Activated CD4-positive, alpha-beta T cell treated with anti-CD3 and anti-CD28 coated beads, Interleukin-2, amount 50 U/mL, for 48 hours (primary cell): Measurements from ENCODE around the gene TRIM39.

ENCODE experiments used
- DNase-seq, 2 experiments: peaks; one replicate each; pipeline ENCODE4 v3.0.0-alpha.2; 2020

TRIM39 gene

DNA sequence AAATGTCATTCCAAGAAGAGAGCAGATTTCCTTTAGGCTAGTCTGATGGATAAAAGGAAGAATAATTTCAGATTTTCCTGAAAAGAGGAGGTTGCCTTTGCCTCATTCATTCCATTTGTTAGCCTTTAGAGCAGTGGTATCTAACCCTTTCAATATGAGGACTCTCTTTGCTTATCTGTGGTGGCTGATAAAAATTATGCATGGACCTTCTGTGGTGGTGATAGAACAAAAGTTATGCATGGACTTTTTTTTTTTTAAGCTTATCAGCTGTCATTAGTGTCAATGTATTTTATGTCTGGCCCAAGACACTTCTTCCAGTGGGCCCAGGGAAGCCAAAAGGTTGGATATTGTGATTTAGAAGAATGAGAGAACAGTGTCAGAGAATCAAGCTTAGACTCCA lies 1.7 kb downstream of the TRIM39 start:
- DNase-seq, result no peak

DNA sequence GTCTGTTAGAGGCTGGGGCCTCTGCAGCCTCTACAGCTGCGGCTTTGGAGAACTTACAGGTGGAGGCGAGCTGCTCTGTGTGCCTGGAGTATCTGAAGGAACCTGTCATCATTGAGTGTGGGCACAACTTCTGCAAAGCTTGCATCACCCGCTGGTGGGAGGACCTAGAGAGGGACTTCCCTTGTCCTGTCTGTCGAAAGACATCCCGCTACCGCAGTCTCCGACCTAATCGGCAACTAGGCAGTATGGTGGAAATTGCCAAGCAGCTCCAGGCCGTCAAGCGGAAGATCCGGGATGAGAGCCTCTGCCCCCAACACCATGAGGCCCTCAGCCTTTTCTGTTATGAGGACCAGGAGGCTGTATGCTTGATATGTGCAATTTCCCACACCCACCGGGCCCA lies 2.6 kb downstream of the TRIM39 start:
- DNase-seq, result no peak

DNA sequence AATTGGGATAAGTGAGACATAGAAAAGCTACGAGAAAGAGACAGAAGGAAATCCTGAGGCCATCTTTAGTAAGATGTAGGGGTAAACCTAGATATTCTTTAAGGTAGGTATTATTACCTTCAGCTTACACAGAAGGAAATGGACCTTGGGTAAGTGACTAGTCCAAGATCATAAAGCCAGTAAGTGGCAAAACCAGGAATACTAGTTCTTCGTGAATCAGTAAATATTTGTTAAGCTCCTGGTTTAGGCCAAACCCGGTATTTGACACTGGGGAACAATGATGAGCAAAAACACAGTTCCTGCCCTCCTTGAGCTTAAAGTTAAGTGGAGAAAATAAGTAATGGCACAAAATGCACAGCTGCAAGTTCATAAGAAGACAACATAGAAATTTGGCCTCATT lies 5.3 kb downstream of the TRIM39 start:
- no peak for DNase-seq

DNA sequence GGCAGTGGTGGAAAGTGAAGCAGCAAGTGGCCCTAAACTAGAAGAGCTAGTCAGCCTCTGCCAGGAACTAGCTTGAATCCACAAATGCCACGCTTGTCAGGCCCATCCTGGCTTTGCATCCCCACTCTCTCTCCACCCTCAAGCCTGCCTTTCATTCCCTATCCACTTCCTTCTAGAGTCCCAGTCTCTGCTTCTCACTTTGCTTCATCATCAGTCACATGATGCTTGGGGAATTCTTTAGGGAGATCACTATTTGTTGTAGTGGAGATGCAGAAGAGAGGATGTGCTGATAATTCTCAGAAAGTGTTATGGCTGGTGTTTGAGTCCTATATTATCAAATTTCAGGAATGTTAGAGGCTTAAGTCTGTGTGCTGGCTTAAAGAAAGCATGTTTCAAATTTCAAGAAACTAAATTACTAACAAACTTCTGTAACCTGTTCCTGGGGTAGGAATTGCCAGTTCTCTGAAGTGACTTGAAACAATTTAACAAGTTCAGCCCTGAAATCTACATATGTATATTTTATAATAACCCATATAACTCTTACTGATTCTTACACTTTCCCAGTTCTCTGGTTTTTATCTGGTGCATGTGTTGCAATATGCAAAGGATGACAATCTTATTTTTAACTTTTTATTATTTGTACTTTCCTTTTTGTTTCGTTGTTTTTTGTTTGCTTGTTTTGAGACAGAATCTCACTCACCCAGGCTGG lies 7.5 kb downstream of the TRIM39 start:
- DNase-seq, result no peak

GRCh38 chr6:30340589-30341054 lies 13.9 kb downstream of the TRIM39 start:
- no peak for DNase-seq

GRCh38 chr6:30341218-30341617 lies 14.5 kb downstream of the TRIM39 start:
- DNase-seq, result no peak

- no peak for DNase-seq
Measured at GRCh38 chr6:30341728-30342127, 15.0 kb downstream of the TRIM39 start.

GRCh38 chr6:30344191-30344867 lies 17.6 kb downstream of the TRIM39 start:
- DNase-seq, result no peak

GRCh38 chr6:30344868-30345671 lies 18.3 kb downstream of the TRIM39 start, which contains the start of gene RPP21:
Gene RPP21, plus strand, starts transcription at chr6:30345156. Its CDS starts 16 bp downstream, at chr6:30345172.
- DNase-seq, result peak; percentile 90 to 93

DNA sequence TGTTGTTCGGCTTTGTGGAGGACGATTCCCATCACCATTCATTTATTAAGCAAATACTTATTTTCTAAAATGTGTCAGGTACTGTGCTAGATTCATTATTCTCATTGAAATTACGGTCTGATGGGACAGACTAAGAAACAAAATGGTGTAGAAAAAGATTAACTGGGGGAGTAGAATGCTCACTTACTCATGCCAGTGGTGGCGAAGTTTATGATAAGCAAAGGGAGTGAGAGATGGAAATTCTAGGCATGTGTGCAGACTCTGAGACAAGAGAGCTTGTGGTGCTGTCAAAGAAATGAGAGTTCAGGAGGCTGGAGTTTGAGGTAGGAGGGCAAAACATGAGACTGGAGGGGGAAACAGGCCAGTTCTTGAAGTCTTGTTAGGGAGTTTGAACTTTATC lies 19.1 kb downstream of the TRIM39 start:
- DNase-seq, result no peak

DNA sequence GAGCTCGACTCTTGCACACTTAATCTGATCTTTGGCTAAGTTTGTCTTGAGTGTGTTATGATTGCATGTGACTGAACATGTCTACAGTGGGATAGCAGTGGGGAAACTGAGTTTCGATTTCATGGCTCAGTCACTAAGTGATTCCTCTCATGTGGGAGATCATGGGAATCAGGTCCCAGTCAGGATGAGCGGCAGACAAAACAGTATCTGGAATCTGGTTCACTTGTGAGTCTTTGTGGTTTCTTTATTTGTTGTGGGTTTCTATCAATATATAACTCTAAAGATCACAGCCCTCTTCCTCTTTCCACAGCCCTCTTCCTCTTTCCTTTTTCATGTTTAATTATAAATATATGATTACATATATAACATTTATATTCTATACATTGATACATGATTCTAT lies 22.2 kb downstream of the TRIM39 start:
- no peak for DNase-seq

GRCh38 chr6:30349421-30350177 lies 22.9 kb downstream of the TRIM39 start:
- no peak for DNase-seq

- DNase-seq, result no peak
Measured at GRCh38 chr6:30350524-30350923, 23.8 kb downstream of the TRIM39 start.

DNA sequence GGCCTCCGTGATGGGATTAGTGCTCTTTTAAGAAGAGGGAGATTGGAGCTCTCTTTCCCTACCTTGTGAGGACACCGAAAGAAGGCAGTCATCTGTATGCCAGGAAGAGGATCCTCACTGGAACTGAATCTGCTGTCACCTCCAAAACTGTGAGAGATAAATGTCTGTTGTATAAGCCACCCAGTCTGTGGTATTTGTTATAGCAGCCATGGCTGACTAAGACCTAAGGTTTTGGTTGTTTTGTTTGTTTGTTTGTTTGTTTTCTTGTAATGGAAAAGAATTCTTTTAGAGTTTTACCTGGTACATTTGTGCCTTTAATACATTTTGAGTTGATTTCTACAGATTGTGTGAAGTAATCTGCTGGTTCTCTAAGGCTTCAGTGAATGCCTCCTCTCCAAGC lies 25.8 kb downstream of the TRIM39 start:
- no peak for DNase-seq

- DNase-seq, result no peak
Measured at GRCh38 chr6:30355281-30355680, 28.6 kb downstream of the TRIM39 start.

DNA sequence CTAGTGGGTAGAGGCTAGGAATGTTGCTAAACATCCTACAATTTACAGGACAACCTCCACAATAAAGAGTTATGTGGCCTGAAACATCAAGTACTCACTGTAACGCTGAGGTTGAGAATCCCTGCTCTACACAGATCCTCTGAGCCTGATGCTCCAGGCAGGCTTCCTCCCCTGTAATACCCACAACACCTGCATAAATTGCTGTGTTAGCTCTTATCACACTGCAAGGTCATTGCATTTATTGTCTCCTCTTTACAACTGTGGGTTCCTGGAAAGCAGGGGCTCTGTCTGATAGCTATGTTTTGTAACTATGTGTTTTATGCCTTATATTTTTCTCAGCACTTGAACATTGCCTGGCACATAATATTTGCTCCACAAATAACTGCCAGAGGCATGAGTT lies 29.8 kb downstream of the TRIM39 start:
- no peak for DNase-seq

- peak; percentile 52 to 58 for DNase-seq
Measured at GRCh38 chr6:30357678-30358540, 31.2 kb downstream of the TRIM39 start.

- DNase-seq, result no peak
Measured at GRCh38 chr6:30359276-30359675, 32.5 kb downstream of the TRIM39 start.

GRCh38 chr6:30360139-30360538 lies 33.4 kb downstream of the TRIM39 start:
- DNase-seq, result no peak

GRCh38 chr6:30361661-30362060 lies 34.9 kb downstream of the TRIM39 start:
- DNase-seq, result no peak

DNA sequence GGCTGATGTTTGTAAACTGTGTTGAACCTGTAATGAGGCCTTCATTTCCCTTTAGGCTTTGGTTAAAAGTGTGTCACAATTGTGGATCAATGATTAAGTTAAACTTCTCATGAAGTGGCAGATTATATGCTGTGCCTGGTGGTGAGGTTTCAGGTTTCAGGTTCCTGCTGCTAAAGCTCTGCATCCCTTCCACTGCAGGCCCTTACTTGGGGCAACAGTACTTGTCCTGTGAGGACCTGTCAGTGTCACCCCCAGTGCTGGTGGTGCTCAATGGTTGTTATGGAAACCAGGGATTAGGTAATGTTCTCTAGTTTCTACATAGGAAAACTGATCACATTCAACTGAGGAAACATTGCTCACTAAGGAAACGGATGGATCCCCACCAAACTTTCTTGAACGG lies 36.7 kb downstream of the TRIM39 start:
- DNase-seq, result no peak

DNA sequence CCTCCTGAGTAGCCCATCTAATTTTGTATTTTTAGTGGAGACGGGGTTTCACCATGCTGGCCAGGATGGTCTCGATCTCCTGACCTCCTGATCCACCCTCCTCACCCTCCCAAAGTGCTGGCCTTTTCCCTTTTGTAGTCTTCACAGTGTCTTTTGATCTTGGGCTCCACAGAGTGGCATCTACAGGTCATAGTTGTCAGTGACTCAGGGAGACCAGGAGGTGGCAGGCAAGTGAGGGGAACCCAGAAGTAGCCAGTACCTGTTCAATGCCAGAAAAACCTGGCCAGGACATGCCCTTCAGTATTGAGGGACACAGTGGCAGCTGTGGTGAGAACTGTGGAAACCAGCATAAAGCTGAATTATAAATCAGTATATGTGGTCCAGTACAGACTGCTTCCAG lies 37.9 kb downstream of the TRIM39 start:
- DNase-seq, result no peak
